NCI-H226 (cell line): ENCODE results near the gene IL27RA.
A peak's percentile ranks its signal among the peaks of the same experiment; 100 is the strongest.
"Not testable (repeated sequence)": the region's sequence is repeated elsewhere in the genome, so short reads cannot be mapped to it uniquely, and the experiment has no call there.

Experiments used
- DNase-seq: peaks from one replicate; pipeline ENCODE4 v3.0.0-alpha.2; 2015

IL27RA gene

DNA sequence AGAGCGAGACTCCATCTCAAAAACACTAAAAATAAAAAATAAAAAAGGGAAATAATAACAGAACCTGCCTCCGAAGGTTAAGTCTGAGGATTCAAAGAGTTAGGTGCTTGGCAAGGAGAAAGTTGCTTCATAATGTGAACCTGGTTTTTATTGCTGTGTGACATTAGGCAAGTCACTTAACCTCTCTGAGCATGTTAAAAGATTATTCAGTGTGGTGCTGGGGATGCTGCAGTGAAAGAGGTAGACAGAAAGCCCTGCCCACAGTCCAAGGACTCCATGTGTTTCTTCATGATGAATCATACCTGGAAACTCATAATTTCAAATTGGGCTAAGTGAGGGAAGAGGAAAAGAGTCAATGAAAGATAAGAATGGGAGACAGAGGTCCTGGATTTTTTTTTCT, 2.4 kb downstream of the IL27RA start:
- peak; percentile 31 for DNase-seq

GRCh38 chr19:14035159-14035558, 3.6 kb downstream of the IL27RA start:
- DNase-seq = not testable (repeated sequence)

DNA sequence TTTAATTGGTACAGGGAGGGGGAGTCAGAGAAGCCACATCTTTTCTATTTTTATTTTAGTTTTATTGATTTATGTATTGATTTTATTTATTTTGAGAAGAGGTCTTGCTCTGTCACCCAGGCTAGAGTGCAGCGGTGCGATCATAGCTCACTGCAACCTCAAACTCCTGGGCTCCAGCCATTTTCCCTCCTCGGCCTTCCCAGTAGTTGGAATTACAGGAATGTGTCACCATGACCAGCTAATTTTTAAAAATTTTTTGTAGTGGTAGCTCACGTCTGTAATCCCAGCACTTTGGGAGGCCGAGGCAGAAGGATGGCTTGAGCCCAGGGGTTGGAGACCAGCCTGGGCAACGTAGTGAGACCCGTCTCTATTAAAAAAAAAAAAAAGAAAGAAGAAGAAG, 4.1 kb downstream of the IL27RA start:
- no peak for DNase-seq

DNA sequence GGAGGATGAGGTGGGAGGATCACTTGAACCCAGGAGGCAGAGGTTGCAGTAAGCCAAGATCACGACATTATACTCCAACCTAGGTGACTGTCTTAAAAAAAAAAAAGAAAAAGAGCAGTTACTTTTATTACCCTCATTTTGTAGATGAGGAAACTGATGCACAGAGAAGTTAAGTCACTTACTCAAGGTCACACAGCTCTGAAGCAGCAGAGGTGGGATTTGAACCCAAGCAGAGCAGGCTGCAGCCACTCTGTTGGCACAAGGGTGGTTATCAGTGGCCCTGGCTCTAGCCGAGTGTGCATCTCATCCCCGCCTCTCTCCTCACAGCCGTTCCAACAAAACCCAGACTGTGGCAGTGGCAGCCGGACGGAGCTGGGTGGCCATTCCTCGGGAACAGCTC, 7.6 kb downstream of the IL27RA start:
- no peak for DNase-seq

DNA sequence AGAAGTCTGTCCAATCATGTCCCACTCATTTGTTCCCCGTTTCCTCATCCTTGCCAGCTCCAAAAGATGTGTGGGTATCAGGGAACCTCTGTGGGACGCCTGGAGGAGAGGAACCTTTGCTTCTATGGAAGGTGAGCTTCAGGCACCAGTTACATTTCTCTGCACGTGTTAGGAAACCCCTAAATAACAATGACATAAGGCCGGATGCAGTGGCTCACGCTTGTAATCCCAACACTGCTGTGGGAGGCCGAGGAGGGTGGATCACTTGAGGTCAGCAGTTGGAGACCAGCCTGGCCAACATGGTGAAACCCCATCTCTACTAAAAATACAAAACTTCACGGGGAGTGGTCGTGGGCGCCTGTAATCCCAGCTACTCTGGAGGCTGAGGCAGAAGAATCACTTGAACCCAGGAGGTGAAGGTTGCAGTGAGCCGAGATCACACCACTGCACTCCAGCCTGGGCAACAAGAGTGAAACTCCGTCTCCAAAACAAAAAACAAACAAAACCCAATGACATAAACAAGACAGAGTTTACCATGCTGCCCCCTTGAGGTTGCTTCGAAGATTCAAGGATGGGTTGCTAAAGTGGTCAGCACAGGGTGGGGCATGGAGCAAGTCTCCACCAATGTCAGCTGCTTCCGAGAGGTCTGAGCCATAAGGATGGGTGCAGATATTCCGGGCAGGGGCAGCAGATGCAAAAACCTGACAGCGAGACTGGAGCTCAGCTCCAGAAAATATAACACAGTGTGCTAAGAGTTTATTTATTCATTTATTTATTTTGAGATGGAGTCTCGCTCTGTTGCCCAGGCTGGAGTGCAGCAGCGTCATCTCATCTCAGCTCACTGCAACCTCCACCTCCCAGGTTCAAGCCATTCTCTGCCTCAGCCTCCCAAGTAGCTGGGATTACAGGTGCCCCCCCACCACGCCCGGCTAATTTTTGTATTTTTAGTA, 11.4 kb downstream of the IL27RA start:
- peak; percentile 26 for DNase-seq

GRCh38 chr19:14047866-14048265, 16.3 kb downstream of the IL27RA start:
- not testable (repeated sequence) for DNase-seq

DNA sequence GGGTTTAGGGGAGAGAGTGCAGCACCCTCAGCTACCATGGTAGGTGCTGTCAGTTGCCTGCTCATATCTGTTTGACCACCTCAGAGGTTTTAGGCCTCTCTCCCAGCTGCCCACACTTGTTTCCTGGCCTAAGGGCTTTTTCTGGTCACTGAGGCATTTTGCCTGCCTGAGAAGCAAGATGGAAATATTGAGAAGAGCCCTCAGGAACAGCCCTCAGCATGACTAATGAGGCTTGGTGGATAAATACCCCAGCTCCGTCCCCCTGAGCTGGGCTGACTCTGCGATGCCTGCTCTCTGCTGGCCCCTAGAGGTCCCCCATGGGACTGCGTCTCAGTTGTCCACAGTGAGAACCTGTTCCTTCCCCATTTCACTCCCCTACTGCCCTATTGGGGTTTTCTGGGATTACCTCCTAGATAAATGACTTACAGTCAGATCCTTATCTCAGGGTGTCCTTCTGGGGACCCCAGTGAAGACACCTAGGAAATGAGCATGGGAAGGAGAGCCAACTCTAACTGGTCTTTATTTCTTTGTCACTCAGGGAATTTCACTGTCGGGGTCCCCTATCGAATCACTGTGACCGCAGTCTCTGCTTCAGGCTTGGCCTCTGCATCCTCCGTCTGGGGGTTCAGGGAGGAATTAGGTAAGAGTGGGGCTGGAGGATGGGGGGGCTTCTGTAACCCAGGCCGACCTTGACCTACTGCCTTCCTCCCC, 17.0 kb downstream of the IL27RA start:
- DNase-seq = no peak

DNA sequence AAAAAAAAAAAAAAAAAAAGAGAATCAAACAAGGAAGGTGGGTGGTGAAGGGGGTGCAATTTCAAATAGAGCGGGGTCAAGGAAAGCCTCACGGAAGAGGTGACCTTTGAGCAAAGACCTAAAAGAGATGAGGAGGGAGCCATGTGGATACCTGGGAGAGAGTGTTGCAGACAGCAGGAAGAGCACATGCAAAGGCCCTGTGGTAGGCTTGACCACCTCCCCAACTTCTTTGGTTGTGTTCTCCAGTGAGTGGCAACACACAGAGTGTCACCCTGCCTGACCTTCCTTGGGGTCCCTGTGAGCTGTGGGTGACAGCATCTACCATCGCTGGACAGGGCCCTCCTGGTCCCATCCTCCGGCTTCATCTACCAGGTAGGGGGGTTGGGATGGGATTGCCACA, 18.9 kb downstream of the IL27RA start:
- DNase-seq = no peak

DNA sequence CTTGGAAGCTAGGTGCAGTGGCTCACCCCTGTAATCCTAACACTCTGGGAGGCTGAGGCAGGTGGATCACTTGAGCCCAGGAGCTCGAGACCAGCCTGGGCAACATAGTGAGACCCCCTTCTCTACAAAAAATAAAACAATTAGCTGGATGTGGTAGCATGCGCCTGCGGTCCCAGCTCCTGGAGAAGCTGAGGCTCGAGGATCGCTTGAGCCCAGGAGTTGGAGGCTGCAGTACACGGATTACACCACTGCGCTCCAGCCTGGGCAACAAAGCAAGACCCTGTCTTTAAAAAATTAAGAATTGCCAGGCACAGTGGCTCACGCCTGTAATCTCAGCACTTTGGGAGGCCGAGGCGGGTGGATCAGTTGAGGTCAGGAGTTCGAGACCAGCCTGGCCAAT, 19.4 kb downstream of the IL27RA start:
- not testable (repeated sequence) for DNase-seq

DNA sequence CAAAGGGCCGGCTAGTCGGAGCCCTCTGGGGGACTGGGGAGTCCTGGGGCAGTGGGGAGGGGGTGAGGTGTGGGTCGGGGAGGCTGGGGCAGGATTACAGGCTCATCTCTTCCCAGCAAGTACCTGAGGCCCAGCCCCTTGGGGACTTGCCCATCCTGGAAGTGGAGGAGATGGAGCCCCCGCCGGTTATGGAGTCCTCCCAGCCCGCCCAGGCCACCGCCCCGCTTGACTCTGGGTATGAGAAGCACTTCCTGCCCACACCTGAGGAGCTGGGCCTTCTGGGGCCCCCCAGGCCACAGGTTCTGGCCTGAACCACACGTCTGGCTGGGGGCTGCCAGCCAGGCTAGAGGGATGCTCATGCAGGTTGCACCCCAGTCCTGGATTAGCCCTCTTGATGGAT, 20.4 kb downstream of the IL27RA start:
- DNase-seq = no peak

- DNase-seq = no peak
Measured at GRCh38 chr19:14052470-14052869, 20.9 kb downstream of the IL27RA start.

DNA sequence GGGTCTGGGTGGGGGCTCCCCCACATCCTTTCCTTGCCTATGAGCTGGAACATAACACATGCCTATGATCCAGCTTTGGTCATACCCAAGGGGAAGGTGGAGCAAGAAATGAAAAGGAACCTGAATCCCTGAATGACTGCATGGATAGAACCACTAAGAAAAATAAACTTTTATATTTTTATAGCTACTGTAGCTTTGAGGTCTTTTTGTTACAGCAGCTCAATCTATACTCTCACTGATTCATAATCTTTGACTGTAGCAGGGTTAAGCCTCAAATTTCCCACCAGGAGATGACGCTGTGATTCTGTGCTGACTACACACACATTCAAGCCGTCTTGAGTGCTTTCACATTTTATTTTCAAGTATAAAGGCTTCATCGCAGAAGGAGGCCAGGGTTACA, 21.5 kb downstream of the IL27RA start:
- DNase-seq = no peak

- no peak for DNase-seq
Measured at GRCh38 chr19:14053500-14053899, 21.9 kb downstream of the IL27RA start.

DNA sequence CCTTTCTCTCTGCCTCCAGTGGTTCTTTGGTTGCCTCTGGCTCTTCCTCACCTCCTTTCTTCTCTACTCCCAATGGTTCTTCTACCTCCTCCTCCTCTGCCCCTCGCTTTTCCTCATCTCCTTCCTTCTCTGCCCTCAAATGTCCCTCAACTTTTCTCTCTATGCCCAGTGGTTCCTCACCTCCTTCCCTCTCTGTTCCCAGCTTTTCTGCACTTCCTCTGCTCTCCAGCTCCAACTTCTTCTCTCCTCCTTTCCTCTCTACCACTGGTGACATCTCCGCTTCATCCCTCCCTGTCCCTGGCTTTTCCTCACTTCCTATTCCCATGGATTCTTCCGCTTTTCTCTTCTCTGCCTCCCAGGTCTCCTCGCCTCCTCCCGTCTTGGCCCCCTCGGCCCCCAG, 22.5 kb downstream of the IL27RA start:
- DNase-seq = no peak

- no peak for DNase-seq
Measured at GRCh38 chr19:14054721-14055120, 23.2 kb downstream of the IL27RA start.

DNA sequence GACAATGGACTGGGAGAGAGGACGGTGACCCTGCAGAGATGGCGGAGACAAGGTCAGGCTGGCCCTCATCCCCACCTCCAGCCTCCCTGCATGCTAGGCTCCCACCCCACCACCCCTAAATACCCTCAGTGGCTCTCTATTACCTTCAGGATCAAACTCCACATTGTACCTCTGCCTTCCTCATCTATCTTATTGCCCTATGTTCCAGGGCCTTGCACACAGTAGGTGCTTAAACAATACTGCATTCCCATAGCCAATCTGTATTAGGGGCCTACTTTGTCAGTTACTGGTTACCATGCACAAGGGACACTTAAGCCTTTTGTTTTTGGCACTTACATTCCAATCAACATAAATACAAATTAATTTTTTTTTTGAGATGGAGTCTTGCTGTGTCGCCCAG, 23.8 kb downstream of the IL27RA start:
- DNase-seq = no peak

DNA sequence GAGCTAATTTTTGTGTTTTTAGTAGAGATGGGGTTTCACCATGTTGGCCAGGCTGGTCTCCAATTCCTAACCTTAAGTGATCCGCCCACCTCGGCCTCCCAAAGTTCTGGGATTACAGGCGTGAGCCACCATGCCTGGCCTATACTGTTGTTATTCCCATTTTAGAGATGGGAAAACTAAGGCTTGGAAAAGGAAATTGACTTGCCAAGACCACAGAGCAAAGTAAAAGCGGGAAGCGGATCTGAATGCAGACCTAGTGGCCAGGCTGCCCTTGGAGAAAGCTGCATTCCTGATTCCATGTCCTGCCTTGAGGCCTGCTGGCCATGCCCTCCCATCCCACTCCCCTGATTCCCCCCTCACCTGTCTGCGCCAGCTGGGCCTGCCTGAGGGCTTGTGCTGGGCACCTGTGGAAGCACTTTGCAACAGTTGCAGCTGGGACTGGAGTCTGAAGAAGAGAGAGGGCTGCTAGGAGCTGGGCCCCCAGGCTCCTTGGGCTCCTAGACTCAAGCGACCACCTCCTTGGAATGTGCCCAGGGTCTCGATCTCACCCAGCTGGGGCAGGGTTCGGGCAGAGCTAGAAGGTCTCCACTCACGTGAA, 24.6 kb downstream of the IL27RA start:
- no peak for DNase-seq

DNA sequence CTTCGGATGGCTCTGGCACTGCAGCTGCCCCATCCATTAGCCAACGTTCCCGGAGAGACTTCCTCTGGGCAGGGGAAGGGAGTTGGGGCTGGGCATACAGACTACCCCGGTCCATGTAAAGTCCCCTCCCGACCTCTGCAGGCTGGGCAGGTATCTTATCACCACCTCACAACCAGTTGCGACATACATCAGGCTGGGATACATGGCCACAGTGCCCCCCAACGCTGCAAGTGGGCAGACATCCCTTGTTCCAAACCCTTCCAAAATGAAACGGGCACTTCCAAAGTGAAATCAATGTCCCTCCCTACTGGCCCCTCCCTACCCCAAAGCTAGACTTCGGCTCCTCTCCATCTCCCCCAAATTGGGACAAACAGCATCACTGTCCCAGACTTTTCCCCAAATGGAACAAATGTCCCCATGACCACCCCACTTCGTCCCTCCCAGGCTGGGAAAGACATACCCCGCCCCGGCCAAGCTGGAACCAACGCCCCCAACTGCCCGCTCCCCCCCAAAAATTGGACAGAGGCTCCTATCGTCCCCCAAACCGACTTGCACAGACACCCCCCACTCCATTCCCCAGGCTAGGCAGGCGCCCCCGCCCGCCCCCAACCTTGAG, 25.3 kb downstream of the IL27RA start:
- no peak for DNase-seq

DNA sequence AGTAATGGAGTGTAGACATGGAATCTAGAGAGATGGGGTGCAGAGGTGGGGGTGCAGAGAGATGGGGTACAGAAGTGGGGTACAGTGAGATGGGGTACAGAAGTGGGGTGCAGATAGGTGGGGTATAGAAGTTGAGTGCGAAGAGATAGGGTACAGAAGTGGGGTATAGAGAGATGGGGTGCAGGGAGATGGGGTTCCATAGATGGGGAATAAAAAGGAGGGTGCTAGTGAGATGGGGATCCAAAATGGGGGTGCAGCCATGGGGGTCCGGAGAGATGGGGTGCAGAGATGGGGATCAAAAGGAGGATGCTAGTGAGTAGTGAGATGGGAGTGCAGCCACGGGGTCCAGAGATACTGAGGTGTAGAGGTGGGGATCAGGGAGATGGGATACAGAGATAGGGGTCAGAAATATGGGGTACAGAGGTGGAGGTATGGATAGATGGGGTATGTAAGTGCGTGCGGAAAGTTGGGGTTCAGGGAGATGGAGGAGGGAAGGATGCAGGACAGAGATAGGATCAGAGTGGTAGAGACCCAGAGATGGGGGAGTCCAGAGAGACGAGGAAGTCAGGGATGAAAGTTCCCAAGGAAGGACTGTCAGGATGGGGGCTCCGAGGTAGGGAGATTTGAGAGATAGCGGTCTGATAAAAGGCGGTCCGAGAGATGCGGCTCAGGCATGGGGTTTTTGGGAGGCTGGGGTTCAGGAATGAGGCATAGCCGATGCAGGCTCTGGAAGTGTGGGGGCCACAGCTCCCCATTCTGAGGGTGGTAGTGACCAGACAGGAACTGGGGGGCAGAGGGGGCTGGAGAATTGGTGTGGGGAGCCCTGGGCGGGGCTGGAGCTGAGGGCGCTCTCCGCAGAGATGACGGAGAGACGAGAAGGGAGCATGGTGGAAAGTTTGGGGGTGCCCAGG, 26.9 kb downstream of the IL27RA start:
- DNase-seq = no peak

GRCh38 chr19:14059093-14059480, 27.5 kb downstream of the IL27RA start:
- DNase-seq = no peak

DNA sequence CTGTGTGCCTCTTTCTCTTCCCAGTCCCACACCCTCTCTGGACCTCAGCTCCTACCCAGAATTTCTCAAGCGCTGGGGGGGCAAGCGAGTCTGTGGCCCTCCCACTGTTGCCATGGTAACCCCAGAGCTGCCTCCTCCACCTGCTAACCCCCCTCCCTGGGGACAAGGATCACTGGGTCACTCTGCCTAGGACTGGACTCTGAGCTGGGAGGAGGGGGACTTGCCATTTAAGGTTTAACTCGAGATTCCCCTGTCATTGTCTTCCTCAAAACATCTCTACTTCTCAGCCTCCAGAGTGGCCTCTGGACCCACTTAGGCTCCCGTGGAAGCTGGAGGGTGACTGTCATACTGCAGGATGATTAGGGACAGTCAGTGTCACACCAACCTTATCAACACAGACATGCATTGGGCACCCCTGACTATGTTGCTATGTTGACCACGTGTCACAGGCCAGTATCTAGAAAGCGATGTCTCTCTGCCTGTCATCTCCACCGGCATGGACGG, 28.1 kb downstream of the IL27RA start:
- DNase-seq = no peak
